Activated CD4-positive, alpha-beta T cell treated with anti-CD3 and anti-CD28 coated beads, Interleukin-2, amount 10 ng/mL, durations not matched to agents 24 days and 14 days (primary cell): ENCODE measurements around the gene WNK3. TPM values are rescaled to one million over a fixed set of nuclear protein-coding genes. Genes with fewer than 3 reads are reported as not detected.

Experiments
- DNase-seq: peaks from one replicate; pipeline ENCODE4 v3.0.0; 2022
- H3K27ac Mint-ChIP-seq: one replicate; pipeline ENCODE4 v1.8.0; 2022; ENCODE audit warnings: mild to moderate bottlenecking, mixed read lengths
- H3K27me3 Mint-ChIP-seq: one replicate; pipeline ENCODE4 v1.8.0; 2022; ENCODE audit warnings: mixed read lengths
- H3K36me3 Mint-ChIP-seq: one replicate; pipeline ENCODE4 v1.8.0; 2022; ENCODE audit warnings: low read depth, mild to moderate bottlenecking, mixed read lengths
- H3K4me1 Mint-ChIP-seq: one replicate; pipeline ENCODE4 v1.8.0; 2021; ENCODE audit warnings: mixed read lengths
- H3K4me3 Mint-ChIP-seq: one replicate; pipeline ENCODE4 v1.8.0; 2022; ENCODE audit warnings: mild to moderate bottlenecking, moderate library complexity, mixed read lengths
- H3K9me3 Mint-ChIP-seq: one replicate; pipeline ENCODE4 v1.8.0; 2021; ENCODE audit warnings: mixed read lengths
- intact Hi-C: fragments of 100-400 bp; cut with micrococcal nuclease; formaldehyde crosslinking; loops from one replicate; pipeline ENCODE4 v1.15.1; 2023
- total RNA-seq: library from RNA; stranded (reverse); gene quantifications from 2 replicates; pipeline ENCODE4 v1.2.3, GENCODE V29; 2022

Gene WNK3
- total RNA-seq, 1 donor from 2014 or later, result 0.12 TPM

GRCh38 chrX:54171527-54172250 lies 186.2 kb downstream of the WNK3 start:
- Mint-ChIP-seq H3K27ac (no peak overlapping the region), H3K4me3 (no peak overlapping the region), H3K36me3 (peaks cover 13% of the 10 kb centered on the region), H3K9me3 (no peaks in the 10 kb centered on the region), H3K4me1 (peaks cover under 1% of the 10 kb centered on the region), H3K27me3 (no peaks in the 10 kb centered on the region)
- intact Hi-C loops, result no loop called here
- no peak for DNase-seq

- no peak overlapping the region for H3K4me3 Mint-ChIP-seq
- intact Hi-C loops, result no loop called here
Observed at GRCh38 chrX:54171091-54171490, 186.8 kb downstream of the WNK3 start.

GRCh38 chrX:54166915-54167314 lies 190.9 kb downstream of the WNK3 start:
- H3K9me3 Mint-ChIP-seq, result no peaks in the 10 kb centered on the region
- H3K27ac Mint-ChIP-seq, result no peak overlapping the region
- intact Hi-C loops, result no loop called here
- no peaks in the 10 kb centered on the region for H3K27me3 Mint-ChIP-seq
- no peak for DNase-seq
- H3K4me3 Mint-ChIP-seq, result no peak overlapping the region
- H3K36me3 Mint-ChIP-seq, result no peaks in the 10 kb centered on the region
- H3K4me1 Mint-ChIP-seq, result no peaks in the 10 kb centered on the region

More at GRCh38 chrX:54171091-54171490, 186.8 kb downstream of the WNK3 start:
- H3K27me3 Mint-ChIP-seq, result no peaks in the 10 kb centered on the region
- no peaks in the 10 kb centered on the region for H3K9me3 Mint-ChIP-seq
- H3K36me3 Mint-ChIP-seq, result peaks cover 12% of the 10 kb centered on the region
- DNase-seq, result no peak
- no peaks in the 10 kb centered on the region for H3K4me1 Mint-ChIP-seq
- H3K27ac Mint-ChIP-seq, result no peak overlapping the region

- H3K36me3 Mint-ChIP-seq, result peaks cover 3% of the 10 kb centered on the region
- peaks cover 2% of the 10 kb centered on the region for H3K4me1 Mint-ChIP-seq
- intact Hi-C loops, result no loop called here
- no peak for DNase-seq
- no peak overlapping the region for H3K27ac Mint-ChIP-seq
- no peak overlapping the region for H3K4me3 Mint-ChIP-seq
- no peaks in the 10 kb centered on the region for H3K9me3 Mint-ChIP-seq
- no peaks in the 10 kb centered on the region for H3K27me3 Mint-ChIP-seq
Observed at GRCh38 chrX:54157561-54157960, 200.3 kb downstream of the WNK3 start.

Other genes starting within 250 kb of the WNK3 start
- 10.8 and 11.4 TPM in 2 replicates for gene FAM120C, start 174.8 kb downstream of the WNK3 start, total RNA-seq
- 40.8 and 43.7 TPM in 2 replicates for gene TSR2, start 82.4 kb upstream of the WNK3 start, total RNA-seq
- 0.09 and 0.14 TPM in 2 replicates for gene FGD1, start 138.2 kb upstream of the WNK3 start, total RNA-seq
- gene GNL3L, start 172.2 kb upstream of the WNK3 start, total RNA-seq, result 78.4 and 78.8 TPM in 2 replicates